IMR-90 (cell line): ENCODE data around the gene TANGO6.

Experiments used
- FOS ChIP-seq: fragments of 150-350 bp; IDR thresholded peaks from 2 replicates; pipeline ENCODE4 v1.6.1; 2016; ENCODE audit warnings: low read depth, low read length
- MAZ ChIP-seq: IDR thresholded peaks from 2 replicates; pipeline ENCODE4 v1.6.1; 2012; ENCODE audit warnings: low read depth, mild to moderate bottlenecking, low read length, improper control_type of control experiment, moderate library complexity, borderline replicate concordance
- POLR2A ChIP-seq: IDR thresholded peaks from 2 replicates; pipeline ENCODE4 v1.6.1; 2012; ENCODE audit warnings: mild to moderate bottlenecking, low read depth, low read length
- TF ChIP-seq, protein P1 (sequence below): conservative IDR thresholded peaks from 2 replicates; pipeline ENCODE4 v1.5.1; 2012; ENCODE audit warnings: mild to moderate bottlenecking, low read depth, low read length, improper control_type of control experiment

DNA sequence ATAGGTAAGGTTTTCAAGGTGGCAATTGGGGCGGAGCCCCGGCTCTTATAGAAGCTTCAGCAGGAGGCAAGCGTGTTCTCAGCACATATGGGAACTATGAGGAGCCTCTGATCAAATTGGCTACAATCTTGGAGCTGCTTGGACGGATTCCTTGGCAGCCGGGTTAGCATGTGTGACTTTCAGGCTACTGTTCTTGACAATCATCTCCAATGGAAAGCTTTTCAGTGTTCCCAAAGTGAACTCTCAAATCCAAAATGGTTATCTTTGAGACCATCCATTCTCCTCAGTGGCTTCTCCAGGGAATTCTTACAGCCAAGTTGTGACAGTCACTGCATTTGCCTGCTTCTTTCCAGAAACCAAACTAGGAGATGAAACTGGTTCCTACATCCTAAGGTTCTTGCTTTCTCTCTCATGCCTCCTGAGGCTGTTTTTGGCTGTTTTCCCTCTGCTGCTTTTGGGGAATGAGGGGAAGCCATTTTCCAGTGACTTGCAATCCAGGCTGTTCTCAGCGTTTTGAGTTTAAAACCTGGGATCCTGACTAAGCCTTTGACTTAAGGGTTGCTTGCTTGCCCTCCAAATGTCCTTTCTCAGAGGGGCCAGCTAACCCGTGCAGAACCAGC lies 273.0 kb downstream of the TANGO6 start:
- TF ChIP-seq POLR2A (no peak), MAZ (no peak), FOS (no peak)
- TF ChIP-seq, protein P1, sequence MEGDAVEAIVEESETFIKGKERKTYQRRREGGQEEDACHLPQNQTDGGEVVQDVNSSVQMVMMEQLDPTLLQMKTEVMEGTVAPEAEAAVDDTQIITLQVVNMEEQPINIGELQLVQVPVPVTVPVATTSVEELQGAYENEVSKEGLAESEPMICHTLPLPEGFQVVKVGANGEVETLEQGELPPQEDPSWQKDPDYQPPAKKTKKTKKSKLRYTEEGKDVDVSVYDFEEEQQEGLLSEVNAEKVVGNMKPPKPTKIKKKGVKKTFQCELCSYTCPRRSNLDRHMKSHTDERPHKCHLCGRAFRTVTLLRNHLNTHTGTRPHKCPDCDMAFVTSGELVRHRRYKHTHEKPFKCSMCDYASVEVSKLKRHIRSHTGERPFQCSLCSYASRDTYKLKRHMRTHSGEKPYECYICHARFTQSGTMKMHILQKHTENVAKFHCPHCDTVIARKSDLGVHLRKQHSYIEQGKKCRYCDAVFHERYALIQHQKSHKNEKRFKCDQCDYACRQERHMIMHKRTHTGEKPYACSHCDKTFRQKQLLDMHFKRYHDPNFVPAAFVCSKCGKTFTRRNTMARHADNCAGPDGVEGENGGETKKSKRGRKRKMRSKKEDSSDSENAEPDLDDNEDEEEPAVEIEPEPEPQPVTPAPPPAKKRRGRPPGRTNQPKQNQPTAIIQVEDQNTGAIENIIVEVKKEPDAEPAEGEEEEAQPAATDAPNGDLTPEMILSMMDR, result no peak
